Keratinocyte (primary cell): ENCODE measurements around the gene SFRP4. TPM values are rescaled to one million over a fixed set of nuclear protein-coding genes. Genes with fewer than 3 reads are reported as not detected.

ENCODE experiments used
- DNase-seq: peaks from one replicate; pipeline ENCODE4 v3.0.0-alpha.2; 2011; ENCODE audit warnings: low read depth, missing footprints, low spot score
- FAIRE-seq: peaks from 2 replicates; lab custom pipeline; 2011; peaks lifted over from hg19 to GRCh38; lab: Jason Lieb, UNC
- H2AFZ ChIP-seq: 2 replicates; pipeline ENCODE4 v1.6.0; 2012; ENCODE audit warnings: low read length, control low read depth, inconsistent platforms; ENCODE audit not compliant: control insufficient read depth
- H3K27ac ChIP-seq: 2 replicates; pipeline ENCODE4 v1.5.1; 2011; ENCODE audit warnings: low read length; ENCODE audit not compliant: control insufficient read depth, insufficient read depth
- H3K27me3 ChIP-seq: 3 replicates; pipeline ENCODE4 v1.6.0; 2011; ENCODE audit warnings: low read length; ENCODE audit not compliant: control insufficient read depth, insufficient read depth; ENCODE audit errors: extremely low read depth
- H3K36me3 ChIP-seq, 2 experiments: 2 replicates in 1 of 2; 3 replicates in 1 of 2; pipeline ENCODE4 v1.5.1; 2011; ENCODE audit warnings: low read length in 2 of 2, mild to moderate bottlenecking in 1 of 2; ENCODE audit not compliant: control insufficient read depth in 2 of 2, insufficient read depth in 2 of 2; ENCODE audit errors: extremely low read depth in 1 of 2
- H3K4me1 ChIP-seq: 3 replicates; pipeline ENCODE4 v1.5.1; 2011; ENCODE audit warnings: low read length; ENCODE audit not compliant: control insufficient read depth, insufficient read depth; ENCODE audit errors: extremely low read depth
- H3K4me2 ChIP-seq: 3 replicates; pipeline ENCODE4 v1.6.0; 2011; ENCODE audit warnings: low read depth, low read length; ENCODE audit not compliant: control insufficient read depth, insufficient read depth; ENCODE audit errors: extremely low read depth
- H3K4me3 ChIP-seq, 3 experiments: fragments of 200-600 bp in 1 of 3; sonication (generic) in 1 of 3; 2 replicates in 2 of 3; 3 replicates in 1 of 3; pipeline ENCODE4 v1.5.1; 2011 to 2016; ENCODE audit warnings: low read length in 3 of 3, mild to moderate bottlenecking in 3 of 3, control low read depth in 2 of 3, inconsistent platforms in 1 of 3, low read depth in 1 of 3, mixed read lengths in 1 of 3, mixed run types in 1 of 3, moderate library complexity in 1 of 3; ENCODE audit not compliant: control insufficient read depth in 2 of 3, insufficient read depth in 2 of 3; ENCODE audit errors: extremely low read depth in 1 of 3
- H3K79me2 ChIP-seq: 2 replicates; pipeline ENCODE4 v1.6.0; 2012; ENCODE audit warnings: low read length; ENCODE audit not compliant: control insufficient read depth, insufficient read depth
- H3K9ac ChIP-seq: 3 replicates; pipeline ENCODE4 v1.6.0; 2011; ENCODE audit warnings: low read length; ENCODE audit not compliant: control insufficient read depth, insufficient read depth; ENCODE audit errors: extremely low read depth
- H3K9me1 ChIP-seq: 3 replicates; pipeline ENCODE4 v1.6.0; 2011; ENCODE audit warnings: low read length; ENCODE audit not compliant: control insufficient read depth, insufficient read depth; ENCODE audit errors: extremely low read depth
- H3K9me3 ChIP-seq: 2 replicates; pipeline ENCODE4 v1.5.1; 2012; ENCODE audit warnings: low read depth, low read length; ENCODE audit not compliant: control insufficient read depth
- H4K20me1 ChIP-seq: 3 replicates; pipeline ENCODE4 v1.6.0; 2011; ENCODE audit warnings: low read length; ENCODE audit not compliant: control insufficient read depth, insufficient read depth; ENCODE audit errors: extremely low read depth
- CTCF ChIP-seq, 3 experiments: IDR thresholded peaks in 1 of 3; conservative IDR thresholded peaks in 1 of 3; optimal IDR thresholded peaks in 1 of 3; 2 replicates in 2 of 3; 3 replicates in 1 of 3; pipeline versions ENCODE3 to v1.5.1; 2011; ENCODE audit warnings: low read length in 3 of 3, mild to moderate bottlenecking in 3 of 3, moderate library complexity in 2 of 3, control low read depth in 1 of 3, inconsistent platforms in 1 of 3; ENCODE audit not compliant: insufficient read depth in 2 of 3; ENCODE audit errors: extremely low read depth in 1 of 3
- EZH2 ChIP-seq: IDR thresholded peaks from one replicate; pipeline ENCODE4 v1.6.1; 2012; ENCODE audit warnings: inconsistent platforms, mild to moderate bottlenecking, low read length, moderate library complexity
- dilution Hi-C: fragments of 300-500 bp; cut with MboI; formaldehyde crosslinking; loops from one replicate; pipeline ENCODE4 v1.7.0; 2020; ENCODE audit warnings: low sequenced_read_pairs; ENCODE audit not compliant: extremely low pct_ligation_motif_present
- polyA plus RNA-seq, 5 experiments: library from polyadenylated mRNA; depleted of rRNA in 3 of 5; stranded (reverse) in 3 of 5; stranded (forward) in 1 of 5; unstranded in 1 of 5; fragments of >200 nt; gene quantifications; 1 replicate in 1 of 5; 2 replicates in 3 of 5; 3 replicates in 1 of 5; pipeline versions ENCODE4 v1.2.1 to v1.2.3, GENCODE V29; 2011 to 2012; ENCODE audit warnings: missing spikeins in 2 of 5, low read depth in 1 of 5, low replicate concordance in 1 of 5

Gene SFRP4
- polyA plus RNA-seq, 1 donor (not counting 4 experiments of a cell fraction or from before 2014, with no cell fraction given): not detected

GRCh38 chr7:37943905-37944736 lies 27.5 kb upstream of the SFRP4 start:
- Histone ChIP-seq H3K4me1 (no peaks in the 10 kb centered on the region), H4K20me1 (no peaks in the 10 kb centered on the region), H3K9me3 (no peaks in the 10 kb centered on the region), H3K36me3 (no peaks in the 10 kb centered on the region), H3K4me3 (no peak overlapping the region), H3K27ac (no peak overlapping the region), H3K4me2 (no peak overlapping the region), H3K9ac (no peak overlapping the region), H2AFZ (no peak overlapping the region), H3K9me1 (no peaks in the 10 kb centered on the region), H3K79me2 (no peaks in the 10 kb centered on the region), H3K27me3 (no peaks in the 10 kb centered on the region)
- FAIRE-seq (no peak), DNase-seq (no peak)
- dilution Hi-C loops: no loop called here
- no peak for TF ChIP-seq EZH2
- TF ChIP-seq CTCF (optimal IDR thresholded peaks at IDR 0.05 in 1 of 3, IDR thresholded peaks at IDR 0.05 in 1 of 3, conservative IDR thresholded peaks at IDR 0.05 in 1 of 3; ENCODE audit: extremely low read depth in 1 of 3, insufficient read depth in 2 of 3, low read length in 3 of 3): no peak

- H3K4me2 ChIP-seq: no peak overlapping the region
- DNase-seq (no peak), FAIRE-seq (no peak)
Observed at GRCh38 chr7:37942934-37943610, 26.5 kb upstream of the SFRP4 start.

More at GRCh38 chr7:37942934-37943610, 26.5 kb upstream of the SFRP4 start:
- no peak overlapping the region for H2AFZ ChIP-seq
- H3K9me1 ChIP-seq: no peaks in the 10 kb centered on the region
- no peaks in the 10 kb centered on the region for H3K36me3 ChIP-seq
- H3K27me3 ChIP-seq: no peaks in the 10 kb centered on the region
- H4K20me1 ChIP-seq: no peaks in the 10 kb centered on the region
- dilution Hi-C loops: no loop called here
- no peak overlapping the region for H3K9ac ChIP-seq
- H3K79me2 ChIP-seq: no peaks in the 10 kb centered on the region
- H3K9me3 ChIP-seq: no peaks in the 10 kb centered on the region
- TF ChIP-seq CTCF (optimal IDR thresholded peaks at IDR 0.05 in 1 of 3, IDR thresholded peaks at IDR 0.05 in 1 of 3, conservative IDR thresholded peaks at IDR 0.05 in 1 of 3; ENCODE audit: extremely low read depth in 1 of 3, insufficient read depth in 2 of 3, low read length in 3 of 3): no peak
- TF ChIP-seq EZH2: no peak
- no peak overlapping the region for H3K27ac ChIP-seq
- no peak overlapping the region for H3K4me3 ChIP-seq
- no peaks in the 10 kb centered on the region for H3K4me1 ChIP-seq
